Esophagus mucosa (tissue), 1 donor: ENCODE data around the gene GKN2. TPM values are rescaled to one million over a fixed set of nuclear protein-coding genes. Genes with fewer than 3 reads are reported as not detected.
"Not testable (repeated sequence)": the region's sequence is repeated elsewhere in the genome, so short reads cannot be mapped to it uniquely, and the experiment has no call there.

Experiments used
- ATAC-seq: fragments of 200-7000 bp; cut with Tn5 transposase; one replicate; pipeline ENCODE4 v1.9.1; 2020
- total RNA-seq: library from RNA; stranded (reverse); gene quantifications from one replicate; pipeline ENCODE4 v1.2.4, GENCODE V29; 2023
- donor health status: DM: yes; HTN: yes; CAD: no.

The GKN2 gene
- total RNA-seq, 1 donor from 2014 or later = not detected

GRCh38 chr2:68918497-68918896 lies 34.2 kb downstream of the GKN2 start:
- peak; percentile 55 for ATAC-seq

- no peak for ATAC-seq
Measured at GRCh38 chr2:68917034-68917718, 35.5 kb downstream of the GKN2 start.

- ATAC-seq = no peak
Measured at GRCh38 chr2:68916226-68916625, 36.5 kb downstream of the GKN2 start.

- ATAC-seq = no peak
Measured at GRCh38 chr2:68915393-68915792, 37.3 kb downstream of the GKN2 start.

- ATAC-seq = no peak
Measured at GRCh38 chr2:68913359-68913758, 39.3 kb downstream of the GKN2 start.

GRCh38 chr2:68912732-68913131 lies 40.0 kb downstream of the GKN2 start:
- ATAC-seq = no peak

GRCh38 chr2:68912111-68912510 lies 40.6 kb downstream of the GKN2 start:
- ATAC-seq = no peak

- no peak for ATAC-seq
Measured at GRCh38 chr2:68911709-68912108, 41.0 kb downstream of the GKN2 start.

GRCh38 chr2:68911246-68911645 lies 41.4 kb downstream of the GKN2 start:
- ATAC-seq = no peak

- ATAC-seq = peak; percentile 59
Measured at GRCh38 chr2:68909793-68910674, 42.7 kb downstream of the GKN2 start.

GRCh38 chr2:68908392-68908970 lies 44.2 kb downstream of the GKN2 start:
- ATAC-seq = peak; percentile 96

- no peak for ATAC-seq
Measured at GRCh38 chr2:68907920-68908253, 44.8 kb downstream of the GKN2 start.

GRCh38 chr2:68907232-68907919 lies 45.3 kb downstream of the GKN2 start:
- ATAC-seq = peak; percentile 15

- ATAC-seq = no peak
Measured at GRCh38 chr2:68906716-68907115, 46.0 kb downstream of the GKN2 start.

- no peak for ATAC-seq
Measured at GRCh38 chr2:68905116-68905515, 47.6 kb downstream of the GKN2 start.

- ATAC-seq = no peak
Measured at GRCh38 chr2:68901561-68901960, 51.1 kb downstream of the GKN2 start.

- no peak for ATAC-seq
Measured at GRCh38 chr2:68901199-68901514, 51.5 kb downstream of the GKN2 start.

GRCh38 chr2:68900496-68901198 lies 52.0 kb downstream of the GKN2 start:
- ATAC-seq = no peak

- ATAC-seq = not testable (repeated sequence)
Measured at GRCh38 chr2:68895981-68896380, 56.7 kb downstream of the GKN2 start.
